ENCODE measurements around the gene ITGB5.

- no peak for TF ChIP-seq CTCF (IDR thresholded peaks at IDR 0.05)
- TF ChIP-seq POLR2A (IDR thresholded peaks at IDR 0.05), result no peak
- TF ChIP-seq POLR2AphosphoS5 (IDR thresholded peaks at IDR 0.05), result no peak
- no peak for TF ChIP-seq EP300 (IDR thresholded peaks at IDR 0.05)
Observed at GRCh38 chr3:124775877-124776276, 111.3 kb downstream of the ITGB5 start.

Data from upper lobe of left lung (tissue), 4 donors.